Stimulated activated CD8-positive, alpha-beta memory T cell treated with anti-CD3 and anti-CD28 coated beads, Interleukin-12 subunit alpha, Interleukin-12 subunit beta, amount 100 ng/mL, for 1 hour (primary cell): ENCODE measurements around the gene PIK3CD.
A peak's percentile ranks its signal among the peaks of the same experiment; 100 is the strongest.

Experiments
- DNase-seq: peaks from one replicate; pipeline ENCODE4 v3.0.0-alpha.2; 2020; ENCODE audit warnings: low read depth

Gene PIK3CD

DNA sequence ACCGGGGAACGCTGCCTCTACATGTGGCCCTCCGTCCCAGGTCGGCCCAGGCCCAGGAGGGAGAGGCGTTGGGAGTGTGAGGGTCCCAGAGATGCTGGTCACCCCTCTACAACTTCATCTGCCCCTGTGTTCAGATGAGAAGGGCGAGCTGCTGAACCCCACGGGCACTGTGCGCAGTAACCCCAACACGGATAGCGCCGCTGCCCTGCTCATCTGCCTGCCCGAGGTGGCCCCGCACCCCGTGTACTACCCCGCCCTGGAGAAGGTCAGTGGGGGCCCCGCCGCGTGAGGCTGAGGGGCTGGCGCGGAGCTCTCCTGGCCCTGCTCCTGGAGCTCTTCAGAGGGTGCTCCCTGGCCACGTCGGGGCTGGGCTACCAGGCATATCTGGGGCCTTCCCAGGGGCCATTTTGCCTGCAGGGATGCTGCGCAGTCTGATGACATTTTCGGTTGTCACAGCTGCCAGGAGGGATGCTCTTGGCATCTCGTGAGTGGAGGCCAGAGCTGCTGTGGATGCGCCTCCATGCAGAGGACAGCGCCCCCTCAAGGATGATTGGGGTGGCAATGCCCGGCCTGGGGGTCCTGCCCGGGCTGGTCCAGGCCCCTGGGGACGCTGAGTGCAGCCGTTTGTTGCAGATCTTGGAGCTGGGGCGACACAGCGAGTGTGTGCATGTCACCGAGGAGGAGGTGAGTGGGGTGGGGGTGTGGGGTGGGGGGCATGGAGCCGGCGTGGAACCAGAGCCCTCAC, 68.6 kb downstream of the PIK3CD start:
- DNase-seq = no peak

DNA sequence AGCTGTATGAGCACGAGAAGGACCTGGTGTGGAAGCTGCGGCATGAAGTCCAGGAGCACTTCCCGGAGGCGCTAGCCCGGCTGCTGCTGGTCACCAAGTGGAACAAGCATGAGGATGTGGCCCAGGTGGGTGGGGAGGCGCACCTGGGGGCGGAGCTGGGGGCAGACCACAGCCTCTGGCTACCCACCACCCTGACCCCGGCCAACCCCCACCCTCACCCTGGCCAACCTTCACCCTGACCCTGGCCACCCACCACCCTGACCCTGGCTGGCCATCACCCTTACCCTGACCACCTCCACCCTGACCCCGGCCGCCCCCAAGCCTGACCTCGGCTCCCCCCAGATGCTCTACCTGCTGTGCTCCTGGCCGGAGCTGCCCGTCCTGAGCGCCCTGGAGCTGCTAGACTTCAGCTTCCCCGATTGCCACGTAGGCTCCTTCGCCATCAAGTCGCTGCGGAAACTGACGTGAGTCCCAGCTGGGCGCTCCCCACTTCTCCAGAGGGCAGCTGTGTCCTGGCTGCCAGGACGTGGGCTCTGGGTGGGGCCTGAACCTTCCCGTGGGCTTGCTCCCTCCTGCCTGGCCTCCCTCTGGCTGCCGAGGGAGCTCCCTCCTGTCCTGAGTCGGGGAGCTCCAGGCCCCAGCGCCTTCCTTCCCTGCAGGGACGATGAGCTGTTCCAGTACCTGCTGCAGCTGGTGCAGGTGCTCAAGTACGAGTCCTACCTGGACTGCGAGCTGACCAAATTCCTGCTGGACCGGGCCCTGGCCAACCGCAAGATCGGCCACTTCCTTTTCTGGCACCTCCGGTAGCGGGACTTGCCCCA, 69.5 kb downstream of the PIK3CD start:
- DNase-seq = no peak

DNA sequence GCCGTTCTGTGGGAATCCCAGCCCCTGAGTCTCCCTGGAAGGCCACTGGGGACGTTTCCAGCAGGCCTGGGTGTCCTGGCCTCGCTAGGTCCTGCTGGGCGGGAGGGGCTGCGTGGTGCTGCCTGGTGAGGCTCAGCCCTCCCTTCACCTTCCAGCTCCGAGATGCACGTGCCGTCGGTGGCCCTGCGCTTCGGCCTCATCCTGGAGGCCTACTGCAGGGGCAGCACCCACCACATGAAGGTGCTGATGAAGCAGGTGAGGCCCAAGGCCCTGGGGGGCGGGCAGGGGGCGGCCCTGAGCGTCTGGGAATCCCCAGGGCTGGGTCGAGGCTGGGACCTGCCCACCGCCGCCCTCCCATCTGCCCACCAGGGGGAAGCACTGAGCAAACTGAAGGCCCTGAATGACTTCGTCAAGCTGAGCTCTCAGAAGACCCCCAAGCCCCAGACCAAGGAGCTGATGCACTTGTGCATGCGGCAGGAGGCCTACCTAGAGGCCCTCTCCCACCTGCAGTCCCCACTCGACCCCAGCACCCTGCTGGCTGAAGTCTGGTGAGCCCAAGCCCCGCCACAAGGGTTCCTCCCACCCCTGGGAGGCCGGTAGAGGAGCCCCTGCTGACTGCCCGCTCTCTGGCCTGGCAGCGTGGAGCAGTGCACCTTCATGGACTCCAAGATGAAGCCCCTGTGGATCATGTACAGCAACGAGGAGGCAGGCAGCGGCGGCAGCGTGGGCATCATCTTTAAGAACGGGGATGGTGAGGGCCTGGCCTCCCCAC, 70.3 kb downstream of the PIK3CD start:
- peak; percentile 63 for DNase-seq

DNA sequence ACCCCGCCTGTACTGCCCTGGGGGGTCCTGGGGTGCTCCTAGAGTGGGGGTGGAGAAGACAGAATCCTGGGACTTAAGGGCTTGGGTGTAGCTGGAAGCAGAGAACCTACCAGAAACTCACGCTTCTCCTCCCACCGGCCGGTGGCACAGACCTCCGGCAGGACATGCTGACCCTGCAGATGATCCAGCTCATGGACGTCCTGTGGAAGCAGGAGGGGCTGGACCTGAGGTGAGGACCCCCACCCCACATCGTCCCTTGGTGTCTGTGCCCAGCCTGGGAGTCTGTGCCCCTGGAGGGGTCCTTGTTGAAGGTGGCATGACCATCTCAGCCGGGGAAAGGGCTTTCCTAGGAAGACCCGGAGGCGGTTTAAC, 70.8 kb downstream of the PIK3CD start:
- no peak for DNase-seq

DNA sequence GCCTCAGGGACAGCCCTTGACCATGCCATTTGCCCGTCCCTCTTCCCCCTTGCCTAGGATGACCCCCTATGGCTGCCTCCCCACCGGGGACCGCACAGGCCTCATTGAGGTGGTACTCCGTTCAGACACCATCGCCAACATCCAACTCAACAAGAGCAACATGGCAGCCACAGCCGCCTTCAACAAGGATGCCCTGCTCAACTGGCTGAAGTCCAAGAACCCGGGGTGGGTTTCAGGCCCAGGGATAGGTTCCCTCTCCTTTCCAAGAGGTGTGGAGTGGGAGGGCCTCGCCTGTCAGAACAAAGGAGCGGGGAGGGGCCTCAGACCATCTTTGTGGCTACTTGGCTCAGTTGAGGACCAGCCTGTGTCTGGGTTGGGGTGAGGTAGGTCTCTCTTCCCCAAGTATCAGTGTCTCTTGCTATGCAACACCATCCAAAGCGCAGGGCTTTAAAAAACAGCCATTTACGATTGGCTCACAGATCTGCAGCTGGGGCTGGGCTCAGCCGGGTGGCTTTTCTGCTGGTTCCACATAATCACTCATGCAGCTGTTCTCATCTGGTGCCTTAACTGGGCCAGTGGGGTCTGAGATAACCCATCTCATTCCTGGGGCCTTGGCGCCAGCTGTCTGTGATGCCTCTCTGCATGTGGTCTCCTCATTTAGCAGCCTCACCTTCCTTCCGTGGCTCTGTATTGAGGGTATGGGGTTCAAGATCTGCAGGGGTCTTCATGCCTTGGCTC, 71.7 kb downstream of the PIK3CD start:
- DNase-seq = no peak

DNA sequence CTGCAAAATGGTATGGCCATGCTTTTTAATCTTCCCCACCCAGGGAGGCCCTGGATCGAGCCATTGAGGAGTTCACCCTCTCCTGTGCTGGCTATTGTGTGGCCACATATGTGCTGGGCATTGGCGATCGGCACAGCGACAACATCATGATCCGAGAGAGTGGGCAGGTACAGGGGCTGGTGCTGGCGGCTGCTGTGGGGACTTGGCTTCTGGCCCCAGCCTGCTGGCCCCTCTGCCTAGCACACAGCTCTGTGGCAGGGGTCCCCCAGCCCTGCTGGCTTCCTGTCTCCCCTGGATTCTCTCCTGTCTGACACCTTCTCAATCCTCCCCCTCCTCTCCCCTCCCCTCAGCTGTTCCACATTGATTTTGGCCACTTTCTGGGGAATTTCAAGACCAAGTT, 72.4 kb downstream of the PIK3CD start:
- DNase-seq = no peak

DNA sequence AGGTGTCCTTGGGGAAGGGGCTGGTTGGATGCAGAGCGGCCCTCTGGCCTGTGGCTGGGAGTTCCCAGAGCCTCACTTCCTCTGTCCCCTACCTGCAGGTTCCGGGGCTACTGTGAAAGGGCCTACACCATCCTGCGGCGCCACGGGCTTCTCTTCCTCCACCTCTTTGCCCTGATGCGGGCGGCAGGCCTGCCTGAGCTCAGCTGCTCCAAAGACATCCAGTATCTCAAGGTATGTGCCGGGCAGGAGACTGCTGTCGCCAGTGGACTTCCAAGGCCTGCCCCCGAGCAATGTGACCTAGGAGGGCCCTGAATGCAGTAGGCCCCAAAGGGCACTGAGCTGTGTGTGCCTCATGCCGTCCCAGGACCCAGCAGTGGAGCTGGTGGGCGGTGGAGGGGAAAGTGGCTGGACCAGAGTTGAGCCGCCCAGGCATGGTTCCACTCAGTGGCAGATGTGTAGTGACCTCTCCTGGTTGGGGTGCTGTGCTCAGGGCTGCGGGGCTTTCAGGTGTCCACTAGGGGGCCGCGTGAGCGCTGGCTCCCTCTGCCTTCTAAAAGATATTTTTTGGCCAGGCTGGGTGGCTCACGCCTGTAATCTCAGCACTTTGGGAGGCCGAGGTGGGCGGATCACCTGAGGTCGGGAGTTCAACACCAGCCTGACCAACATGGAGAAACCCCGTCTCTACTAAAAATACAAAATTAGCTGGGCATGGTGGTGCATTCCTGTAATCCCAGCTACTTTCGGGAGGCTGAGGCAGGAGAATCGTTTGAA, 73.4 kb downstream of the PIK3CD start:
- peak; percentile 57 for DNase-seq

DNA sequence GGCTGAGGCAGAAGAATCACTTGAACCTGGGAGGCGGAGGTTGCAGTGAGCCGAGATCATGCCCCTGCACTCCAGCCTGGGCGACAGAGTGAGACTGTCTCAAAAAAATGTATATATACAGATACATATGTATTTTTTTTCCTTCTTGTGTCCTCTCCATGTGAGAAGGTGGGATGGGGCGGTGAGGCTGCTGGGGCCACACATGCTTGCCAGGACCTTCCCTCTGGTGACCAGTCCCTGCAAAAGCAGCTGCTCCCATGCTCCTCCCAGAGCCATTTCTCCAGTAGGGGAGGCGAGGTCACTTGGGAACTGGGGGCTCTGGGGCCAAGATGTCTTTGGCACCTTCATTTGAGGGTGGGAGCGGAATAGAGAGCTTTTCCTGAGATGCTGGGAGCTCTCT, 74.9 kb downstream of the PIK3CD start:
- no peak for DNase-seq

DNA sequence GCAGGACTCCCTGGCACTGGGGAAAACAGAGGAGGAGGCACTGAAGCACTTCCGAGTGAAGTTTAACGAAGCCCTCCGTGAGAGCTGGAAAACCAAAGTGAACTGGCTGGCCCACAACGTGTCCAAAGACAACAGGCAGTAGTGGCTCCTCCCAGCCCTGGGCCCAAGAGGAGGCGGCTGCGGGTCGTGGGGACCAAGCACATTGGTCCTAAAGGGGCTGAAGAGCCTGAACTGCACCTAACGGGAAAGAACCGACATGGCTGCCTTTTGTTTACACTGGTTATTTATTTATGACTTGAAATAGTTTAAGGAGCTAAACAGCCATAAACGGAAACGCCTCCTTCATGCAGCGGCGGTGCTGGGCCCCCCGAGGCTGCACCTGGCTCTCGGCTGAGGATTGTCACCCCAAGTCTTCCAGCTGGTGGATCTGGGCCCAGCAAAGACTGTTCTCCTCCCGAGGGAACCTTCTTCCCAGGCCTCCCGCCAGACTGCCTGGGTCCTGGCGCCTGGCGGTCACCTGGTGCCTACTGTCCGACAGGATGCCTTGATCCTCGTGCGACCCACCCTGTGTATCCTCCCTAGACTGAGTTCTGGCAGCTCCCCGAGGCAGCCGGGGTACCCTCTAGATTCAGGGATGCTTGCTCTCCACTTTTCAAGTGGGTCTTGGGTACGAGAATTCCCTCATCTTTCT, 75.5 kb downstream of the PIK3CD start:
- DNase-seq = no peak

DNA sequence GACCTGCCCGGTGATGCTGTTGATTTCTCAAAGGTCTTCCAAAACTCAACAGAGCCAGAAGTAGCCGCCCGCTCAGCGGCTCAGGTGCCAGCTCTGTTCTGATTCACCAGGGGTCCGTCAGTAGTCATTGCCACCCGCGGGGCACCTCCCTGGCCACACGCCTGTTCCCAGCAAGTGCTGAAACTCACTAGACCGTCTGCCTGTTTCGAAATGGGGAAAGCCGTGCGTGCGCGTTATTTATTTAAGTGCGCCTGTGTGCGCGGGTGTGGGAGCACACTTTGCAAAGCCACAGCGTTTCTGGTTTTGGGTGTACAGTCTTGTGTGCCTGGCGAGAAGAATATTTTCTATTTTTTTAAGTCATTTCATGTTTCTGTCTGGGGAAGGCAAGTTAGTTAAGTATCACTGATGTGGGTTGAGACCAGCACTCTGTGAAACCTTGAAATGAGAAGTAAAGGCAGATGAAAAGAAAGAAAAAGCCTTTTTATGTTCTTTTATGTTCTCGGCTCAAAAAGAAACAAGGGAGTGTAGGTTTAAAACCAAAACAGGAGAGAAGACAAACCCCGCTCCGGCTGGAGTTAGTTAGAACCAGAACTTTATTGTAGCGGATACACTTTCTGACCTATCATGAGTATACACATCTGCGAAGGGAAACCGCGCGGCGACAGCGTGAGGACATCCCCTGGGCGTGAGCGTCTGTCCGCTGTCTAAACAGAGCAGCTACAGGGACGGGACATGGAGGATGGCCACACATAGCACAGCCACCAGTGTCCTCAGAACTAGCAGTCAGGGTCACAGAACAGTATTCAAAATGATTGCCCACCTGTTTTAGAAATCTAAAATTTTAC, 77.1 kb downstream of the PIK3CD start:
- DNase-seq = no peak

DNA sequence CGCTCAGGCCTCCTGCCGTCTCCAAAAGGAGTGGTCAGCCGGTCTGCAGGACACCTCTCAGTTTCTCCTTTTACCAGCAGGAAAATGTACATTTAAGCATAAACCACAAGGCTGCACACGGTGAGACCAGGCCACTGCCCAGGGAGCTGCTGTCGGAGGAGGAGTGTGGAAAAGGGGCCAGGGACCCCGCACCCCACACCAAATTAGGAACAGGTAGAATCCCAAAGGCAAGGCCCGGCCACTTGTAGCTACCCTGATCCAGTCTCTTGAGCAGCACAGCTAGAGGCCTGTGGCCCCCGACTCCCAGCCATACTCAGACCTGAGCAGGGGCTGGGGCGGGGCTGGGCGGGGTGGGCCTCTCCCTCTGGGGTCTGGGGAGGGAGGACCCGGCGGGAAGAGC, 78.0 kb downstream of the PIK3CD start:
- DNase-seq = no peak

DNA sequence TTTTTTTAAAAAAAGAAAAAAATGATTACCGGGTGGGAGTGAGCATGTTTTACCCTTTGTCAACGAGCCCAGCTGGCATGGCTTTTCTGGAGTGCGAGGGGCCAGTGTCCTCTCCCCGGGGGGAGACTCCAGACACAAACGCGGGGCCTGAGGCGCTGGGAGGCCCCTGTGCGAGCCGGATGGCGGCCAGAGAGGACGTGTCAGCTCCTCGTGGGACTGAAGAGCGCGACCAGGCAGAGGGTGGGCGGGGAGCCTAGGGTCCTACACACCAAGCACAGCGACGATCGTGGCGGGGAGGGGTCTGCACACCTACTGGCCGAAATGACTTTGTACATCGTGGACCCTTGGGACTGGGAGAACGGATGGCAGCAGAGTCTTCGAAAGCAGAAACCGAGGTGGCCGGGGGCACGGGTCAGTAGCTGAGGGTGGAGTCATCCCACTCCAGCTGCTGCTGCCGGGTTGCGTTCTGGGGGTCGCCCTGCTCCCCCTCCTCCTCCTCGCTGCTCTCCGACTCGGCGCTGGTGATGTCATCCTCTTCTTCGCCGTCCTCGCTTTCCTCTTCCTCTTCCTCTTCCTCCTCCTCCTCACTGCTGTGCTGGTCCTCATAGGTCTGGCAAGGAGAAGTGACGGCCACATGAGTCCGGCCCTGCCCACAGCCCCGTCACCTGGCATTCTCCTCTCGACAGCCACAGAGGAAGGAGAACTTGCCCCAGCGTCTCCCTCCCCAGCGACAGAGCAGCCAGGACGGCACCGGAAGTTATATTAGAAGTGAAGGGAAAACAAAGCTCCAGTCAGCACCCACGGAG, 78.8 kb downstream of the PIK3CD start:
- DNase-seq = no peak

DNA sequence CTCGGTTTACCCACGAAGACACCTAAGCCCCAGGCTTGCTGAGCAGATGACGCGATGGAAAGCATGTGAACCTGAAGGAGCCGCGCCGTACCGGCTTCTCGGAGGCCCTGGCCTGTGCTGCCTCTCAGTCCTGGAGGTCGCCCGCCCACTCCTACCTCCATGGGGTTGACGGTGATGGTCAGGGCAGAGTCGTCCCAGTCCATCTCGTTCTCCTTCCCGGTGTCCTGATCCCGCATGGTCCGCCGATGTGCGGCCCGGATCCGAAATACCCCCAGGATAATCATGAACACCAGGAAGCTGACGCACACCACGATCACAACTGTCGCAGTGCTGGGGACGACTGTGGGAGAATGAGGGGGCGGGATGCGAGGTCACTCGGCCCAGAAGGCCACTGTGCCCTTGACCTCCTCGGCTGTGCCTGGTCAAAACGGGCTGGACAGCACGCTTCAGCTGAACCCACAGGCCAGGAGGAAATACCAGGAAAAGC, 79.6 kb downstream of the PIK3CD start:
- DNase-seq = no peak

DNA sequence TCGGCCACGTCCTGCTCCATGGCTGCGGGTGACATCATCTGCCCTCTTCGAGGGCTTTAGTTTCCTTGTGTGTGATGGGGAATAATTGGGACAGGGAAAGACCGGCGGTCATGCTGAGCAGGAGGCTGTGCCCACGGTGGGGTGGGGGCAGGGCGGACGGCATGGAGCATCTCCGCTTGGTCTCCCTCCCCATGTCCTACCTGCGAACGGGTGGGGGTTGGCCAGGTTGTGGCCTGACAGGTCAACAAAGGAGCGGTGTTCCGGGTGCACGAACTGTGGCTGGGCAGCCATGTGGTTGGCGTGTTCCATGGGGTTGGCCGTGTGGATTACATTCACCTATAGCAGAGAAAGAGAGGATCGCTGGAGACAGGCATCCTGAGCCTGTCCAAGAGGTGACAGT, 80.0 kb downstream of the PIK3CD start:
- DNase-seq = no peak

DNA sequence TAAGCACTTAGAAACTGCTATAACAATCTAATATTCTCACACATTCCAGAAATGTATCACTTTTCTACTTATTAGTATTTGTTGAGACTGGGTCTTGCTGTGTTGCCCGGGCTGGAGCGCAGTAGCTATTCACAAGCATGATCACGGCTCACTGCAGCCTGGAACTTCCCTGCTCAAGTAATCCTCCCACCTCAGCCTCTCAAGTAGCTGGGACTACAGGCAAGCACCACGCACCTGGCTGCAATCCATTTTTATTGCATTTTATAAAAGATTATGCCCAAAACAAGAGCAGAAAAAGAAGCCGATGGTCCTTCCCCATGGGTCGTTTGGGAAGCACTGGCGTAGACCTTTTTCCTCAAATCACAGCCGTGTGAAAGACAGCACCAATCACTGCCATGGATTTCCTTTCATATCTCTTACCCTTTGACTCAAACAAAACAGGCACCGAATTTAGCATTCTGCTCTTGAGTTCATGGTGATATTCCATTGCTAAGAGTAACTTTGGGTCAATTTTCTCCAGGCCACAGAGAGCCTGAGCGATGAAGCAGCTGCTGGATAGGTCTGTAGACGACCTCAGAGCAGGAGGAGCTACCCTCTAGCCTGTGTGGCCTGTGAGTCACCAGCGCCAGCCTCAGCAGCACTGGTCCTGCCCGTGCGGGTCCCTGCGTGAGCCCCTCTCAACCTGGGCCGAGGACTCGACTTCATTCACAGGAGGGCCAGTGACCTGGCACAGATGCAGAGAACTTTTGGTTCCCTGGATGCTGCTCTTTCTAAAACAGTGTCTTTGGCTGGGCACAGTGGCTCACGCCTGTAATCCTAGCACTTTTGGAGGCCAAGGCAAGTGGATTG, 80.8 kb downstream of the PIK3CD start:
- DNase-seq = no peak

DNA sequence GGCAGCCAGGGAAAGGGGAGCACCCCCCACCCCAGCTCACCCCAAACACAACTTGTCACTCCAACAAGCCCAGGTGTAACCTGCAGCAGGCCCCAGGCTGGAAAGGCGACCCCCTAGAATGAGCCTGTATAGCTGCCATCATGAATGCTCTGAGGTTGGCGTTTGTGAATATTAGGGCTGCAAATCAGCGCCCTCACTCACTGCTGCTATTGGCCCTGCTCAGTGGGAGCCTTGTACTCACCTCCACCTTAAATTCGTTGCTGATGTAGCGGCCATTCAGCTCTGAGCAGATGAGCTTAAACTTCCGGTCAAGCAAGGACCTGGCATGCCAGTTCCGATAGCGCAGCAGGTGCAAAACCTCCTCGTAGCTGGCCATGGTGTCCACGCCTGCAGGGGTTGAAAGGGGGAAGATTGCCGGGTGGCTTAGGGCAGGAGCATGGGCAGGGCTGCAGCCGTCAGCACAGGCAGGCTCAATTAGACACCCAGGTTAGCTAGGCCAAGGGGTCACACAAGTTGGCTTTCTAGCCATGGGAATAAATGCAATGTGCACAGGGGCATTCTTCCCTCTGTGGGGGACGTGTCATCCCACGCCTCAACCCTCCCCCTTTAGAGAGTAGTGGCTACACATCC, 81.7 kb downstream of the PIK3CD start:
- DNase-seq = no peak

DNA sequence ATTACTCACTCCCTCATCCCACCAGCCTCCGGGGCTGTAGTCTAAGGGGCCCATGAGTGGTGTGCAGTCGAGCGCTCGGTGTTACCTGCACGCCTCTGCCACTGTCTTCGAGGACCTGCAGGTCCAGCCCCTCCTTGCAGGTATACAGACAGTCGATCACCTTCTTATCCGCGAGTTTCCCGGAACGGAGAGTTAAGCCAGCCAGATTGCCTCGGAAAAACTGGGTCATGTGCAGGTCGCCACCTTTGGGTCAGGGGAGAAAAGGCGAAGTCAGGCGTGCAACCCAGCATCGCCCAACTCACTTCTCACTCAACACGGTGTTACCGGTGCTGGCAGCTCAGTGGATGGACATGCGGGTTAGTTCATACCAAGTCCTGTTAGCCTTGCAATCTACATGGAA, 84.3 kb downstream of the PIK3CD start:
- no peak for DNase-seq
